GM12892 (cell line): ENCODE data around the gene APBA2.

Experiments
- POLR2A ChIP-seq: IDR thresholded peaks from 2 replicates; pipeline ENCODE4 v1.6.1; 2011; ENCODE audit warnings: low read depth, low read length, control low read depth
- POLR2AphosphoS5 ChIP-seq: IDR thresholded peaks from 2 replicates; pipeline ENCODE4 v1.6.1; 2011; ENCODE audit warnings: low read depth, low read length, control low read depth
- TAF1 ChIP-seq: IDR thresholded peaks from 2 replicates; pipeline ENCODE4 v1.6.1; 2011; ENCODE audit warnings: low read depth, mild to moderate bottlenecking, control low read depth, low read length, borderline replicate concordance

- TF ChIP-seq POLR2A: no peak
- TF ChIP-seq POLR2AphosphoS5: no peak
- TF ChIP-seq TAF1: no peak
These were observed 16.4 kb downstream of the APBA2 start for GRCh38 chr15:28901987-28902745.
